Ovary (tissue), 9 donors: Measurements from ENCODE around the gene GRK5. TPM values are rescaled to one million over a fixed set of nuclear protein-coding genes. Genes with fewer than 3 reads are reported as not detected.
"Not testable (repeated sequence)": the region's sequence is repeated elsewhere in the genome, so short reads cannot be mapped to it uniquely, and the experiment has no call there.

Source experiments
- DNase-seq, 5 donors: peaks; one replicate each; pipeline ENCODE4 v3.0.0-alpha.2; 2019 to 2020
- H3K27ac ChIP-seq, 2 donors: fragments of 200-600 bp; one replicate each; pipeline versions ENCODE4 v1.5.1 to v1.8.0; 2019 to 2022
- H3K27me3 ChIP-seq: fragments of 200-600 bp; one replicate; pipeline ENCODE4 v1.8.0; 2022
- H3K36me3 ChIP-seq: fragments of 200-600 bp; sonication (generic); one replicate; pipeline ENCODE4 v1.5.1; 2019
- H3K4me1 ChIP-seq: one replicate; pipeline ENCODE4 v1.8.1; 2013; ENCODE audit warnings: mild to moderate bottlenecking, moderate library complexity; ENCODE audit not compliant: insufficient read depth
- H3K4me3 ChIP-seq: fragments of 200-600 bp; sonication (generic); one replicate; pipeline ENCODE4 v1.5.1; 2017
- H3K9me3 ChIP-seq, 2 donors: fragments of 200-600 bp in 1 of 2; sonication (generic) in 1 of 2; one replicate each; pipeline versions ENCODE4 v1.5.1 to v1.8.1; 2013 to 2019; ENCODE audit warnings: mild to moderate bottlenecking in 1 of 2, moderate library complexity in 1 of 2
- CTCF ChIP-seq, 3 donors: fragments of 450-650 bp in 2 of 3; fragments of 200-600 bp in 1 of 3; IDR thresholded peaks; one replicate each; pipeline versions ENCODE4 v1.5.1 to v1.8.0; 2016 to 2022; ENCODE audit warnings: antibody characterized with exemption in 3 of 3, mild to moderate bottlenecking in 1 of 3
- EP300 ChIP-seq: sonication (generic); formaldehyde crosslinking; IDR thresholded peaks from one replicate; pipeline ENCODE4 v1.6.1; 2017; ENCODE audit warnings: antibody characterized with exemption
- POLR2A ChIP-seq: fragments of 450-650 bp; IDR thresholded peaks from one replicate; pipeline ENCODE4 v1.6.1; 2017; ENCODE audit warnings: antibody characterized with exemption, mild to moderate bottlenecking, moderate library complexity
- WGBS, 3 donors: extraction: QIAGEN DNeasy Blood & Tissue Kit in 1 of 3; methylation state at CpG; one replicate each; pipeline versions ENCODE4 v1.1.5 to v1.1.7; 2013 to 2017; 5-methylcytosine and 5-hydroxymethylcytosine counted together
- intact Hi-C, 4 donors: fragments of 100-400 bp; cut with DNase I; formaldehyde crosslinking; loops; one replicate each; pipeline versions ENCODE4 v1.11.0 to v1.15.1; 2022 to 2023
- polyA plus RNA-seq, 2 donors: library from polyadenylated mRNA; stranded (reverse); fragments of 200-250 nt in 1 of 2; fragments of 350-450 nt in 1 of 2; fragmentation: Illumina TruSeq in 1 of 2; extraction: RNeasy Lipid Tissue Mini Kit (QIAGEN cat#74804) in 1 of 2; gene quantifications; one replicate each; pipeline ENCODE4 v1.2.3, GENCODE V29; 2013 to 2014
- total RNA-seq, 7 donors: library from RNA; depleted of rRNA in 2 of 7; stranded (reverse); fragments of >200 nt in 2 of 7; fragmentation: NEBNext Ultra II Directional in 3 of 7; extraction: Animal tissue kit (Norgen Biotek cat#: 25700) in 3 of 7; gene quantifications; one replicate each; pipeline versions ENCODE4 v1.1.0 to v1.2.4, GENCODE V29; 2016 to 2023
- donor health status: DM: no; HTN: no; CAD: no; lungs with moderate emphysema.
- donor health status: DM: no; HTN: no; CAD: no.
- donor health status: Bipolar disorder and iron deficiency.
- donor health status: DM: yes; HTN: yes; CAD: no.
- donor health status: DM: no; HTN: no; CAD: no.
- donor health status: DM: yes; HTN: yes; CAD: no.

The GRK5 gene
- total and polyA plus RNA-seq, 9 donors: 10.0 to 115 (median 38.2) TPM

DNA sequence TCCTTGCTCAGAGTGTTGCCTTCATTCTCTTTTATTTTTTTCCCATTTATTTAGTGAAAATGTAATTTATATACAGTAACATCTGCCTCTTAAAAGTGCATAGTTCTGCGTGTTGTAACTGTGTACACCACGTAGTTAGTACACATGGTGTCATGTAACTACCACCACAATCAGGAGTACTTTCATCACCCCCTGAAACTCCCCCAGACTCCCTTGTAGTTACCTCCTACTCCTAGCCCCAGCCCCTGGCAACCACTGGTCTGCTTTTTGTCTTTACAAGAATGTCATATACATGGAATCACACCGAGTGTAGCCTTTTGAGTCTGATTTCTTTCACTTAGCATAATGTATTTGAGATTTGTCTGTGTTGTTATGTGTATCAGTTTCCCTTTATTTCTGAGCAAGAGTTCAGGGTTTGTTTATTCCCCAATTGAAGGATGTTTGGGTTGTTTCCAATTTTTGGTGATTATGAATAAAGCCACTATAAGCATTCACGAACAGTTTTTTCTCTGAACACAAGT is 50.6 kb downstream of the GRK5 start:
- H3K27ac ChIP-seq: peak overlapping the region in 1 of 2 donors; percentile 27
- no peaks in the 10 kb centered on the region for H3K27me3 ChIP-seq
- intact Hi-C loops: loop anchor here in 1 of 4 donors (10.0 kb wide), 1 partner anchor 157 kb away; no protein-coding TSS in a partner anchor
- no peaks in the 10 kb centered on the region for H3K36me3 ChIP-seq
- H3K4me3 ChIP-seq: no peak overlapping the region
- peaks cover 25% of the 10 kb centered on the region for H3K4me1 ChIP-seq
- WGBS, 3 donors: 45 to 57% (median 45%) methylated on average over 4 of the region's 4 CpGs
- DNase-seq: no peak
- no peaks in the 10 kb centered on the region for H3K9me3 ChIP-seq
- TF ChIP-seq CTCF (IDR thresholded peaks at IDR 0.05): no peak

DNA sequence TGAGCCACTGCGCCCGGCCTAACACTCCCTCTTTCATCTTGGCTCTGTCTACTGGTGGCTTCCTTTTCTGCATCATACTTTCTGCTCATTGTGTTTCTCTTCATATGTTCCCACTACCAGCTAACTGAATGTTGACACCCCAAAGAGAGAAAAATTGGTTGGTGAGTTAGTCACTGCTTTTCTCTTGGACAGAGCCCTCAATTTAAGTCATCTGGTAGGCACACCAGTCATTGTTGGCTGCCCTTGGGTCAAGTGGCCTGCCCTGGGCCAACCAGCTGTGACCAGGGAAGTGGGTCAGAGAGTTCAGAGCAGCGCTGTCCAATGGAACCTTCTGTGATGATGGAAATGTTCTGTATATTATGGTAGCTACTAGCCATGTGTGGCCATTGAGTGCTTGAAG is 52.0 kb downstream of the GRK5 start:
- DNase-seq: peak in 1 of 5 donors; percentile 24
- no peak overlapping the region for H3K4me3 ChIP-seq
- no peaks in the 10 kb centered on the region for H3K36me3 ChIP-seq
- H3K27ac ChIP-seq: no peak overlapping the region
- H3K4me1 ChIP-seq: peaks cover 19% of the 10 kb centered on the region
- no peak for TF ChIP-seq CTCF (IDR thresholded peaks at IDR 0.05)
- TF ChIP-seq EP300: no peak
- TF ChIP-seq POLR2A: no peak
- H3K9me3 ChIP-seq: no peaks in the 10 kb centered on the region
- H3K27me3 ChIP-seq: no peaks in the 10 kb centered on the region
- intact Hi-C loops: loop anchor here in 1 of 4 donors (10.0 kb wide), 1 partner anchor 155 kb away; no protein-coding TSS in a partner anchor
- WGBS, 3 donors: 97 to 100% (median 100%) methylated on average over 3 of the region's 3 CpGs

GRCh38 chr10:119261016-119261415 is 53.6 kb downstream of the GRK5 start:
- intact Hi-C loops, H3K9me3 ChIP-seq, H3K27me3 ChIP-seq, H3K4me3 ChIP-seq, H3K27ac ChIP-seq, H3K36me3 ChIP-seq: not testable (repeated sequence)
- peak in 2 of 5 donors; percentile 12 to 32 for DNase-seq
- H3K4me1 ChIP-seq: peaks cover 16% of the 10 kb centered on the region
- 75 to 98% (median 93%) methylated on average over 4 to 22 of the region's 34 CpGs for WGBS, 3 donors

DNA sequence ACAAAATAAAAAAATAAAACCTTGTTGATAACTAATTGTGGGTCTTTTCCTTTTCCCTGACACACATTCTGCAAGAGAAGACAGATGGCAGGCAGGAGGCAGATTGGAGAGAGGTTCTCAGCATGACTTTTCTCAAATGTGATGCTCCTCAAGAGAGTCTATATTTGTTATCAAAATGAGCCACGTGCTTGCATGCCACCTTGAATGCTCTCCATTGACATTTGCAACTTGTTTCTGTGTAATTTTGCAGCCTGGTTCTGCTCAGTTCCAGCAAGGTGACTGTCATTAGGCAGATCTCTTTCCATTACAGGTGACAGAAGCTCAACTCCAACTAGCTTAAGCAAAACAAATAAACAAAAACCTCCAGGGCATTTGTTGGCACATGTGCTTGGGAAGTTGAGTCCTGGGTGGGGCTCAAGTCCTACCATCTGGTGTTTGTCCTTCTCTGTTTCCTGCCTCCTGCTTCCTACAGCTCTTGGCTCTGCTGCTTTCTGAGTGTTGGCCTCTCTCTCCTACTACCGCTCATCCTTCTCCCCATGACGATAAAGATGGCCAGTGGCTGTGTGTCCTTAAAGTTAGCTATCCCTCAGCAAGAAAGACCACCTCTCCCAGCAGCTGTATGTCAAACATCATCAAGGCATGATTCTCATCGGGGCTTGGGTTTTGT is 56.7 kb downstream of the GRK5 start:
- Histone ChIP-seq H3K27me3 (no peaks in the 10 kb centered on the region), H3K4me1 (peaks cover 6% of the 10 kb centered on the region), H3K9me3 (no peaks in the 10 kb centered on the region), H3K27ac (no peak overlapping the region), H3K36me3 (no peaks in the 10 kb centered on the region), H3K4me3 (no peak overlapping the region)
- TF ChIP-seq EP300 (no peak), POLR2A (no peak), CTCF (IDR thresholded peaks at IDR 0.05) (no peak)
- WGBS, 3 donors: 45 to 60% (median 50%) methylated on average over 4 of the region's 4 CpGs
- intact Hi-C loops: no loop called here
- DNase-seq: no peak

DNA sequence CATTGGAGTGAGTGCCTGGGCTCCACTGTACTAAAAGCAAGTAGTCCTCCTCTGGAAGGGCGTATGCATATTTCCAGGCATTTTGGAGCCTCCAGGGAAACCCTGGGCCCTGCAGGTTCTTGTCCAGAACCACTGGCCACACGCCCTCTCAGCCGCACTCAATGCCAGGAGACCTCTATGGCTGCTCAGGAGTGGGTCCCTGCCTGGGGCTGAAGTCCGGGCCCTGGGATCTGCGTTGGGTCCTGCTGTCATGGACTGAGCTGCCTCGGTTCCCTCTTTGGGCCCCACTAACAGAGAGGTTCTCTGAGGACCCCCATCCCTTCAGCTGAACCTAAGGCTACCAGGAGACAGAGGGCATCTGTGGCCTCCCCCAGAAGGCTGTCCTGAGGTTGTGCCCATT is 58.3 kb downstream of the GRK5 start:
- Histone ChIP-seq H3K36me3 (no peaks in the 10 kb centered on the region), H3K9me3 (no peaks in the 10 kb centered on the region), H3K4me1 (peaks cover 11% of the 10 kb centered on the region), H3K4me3 (no peak overlapping the region), H3K27me3 (no peaks in the 10 kb centered on the region), H3K27ac (no peak overlapping the region)
- no peak for TF ChIP-seq CTCF (IDR thresholded peaks at IDR 0.05)
- no peak for TF ChIP-seq POLR2A
- no peak for TF ChIP-seq EP300
- intact Hi-C loops: no loop called here
- peak in 1 of 5 donors; percentile 35 for DNase-seq
- WGBS, 3 donors: 97 to 100% (median 99%) methylated on average over 6 of the region's 6 CpGs
